Adrenal gland (tissue), 12 donors: Measurements from ENCODE around the gene ITPKA. TPM values are rescaled to one million over a fixed set of nuclear protein-coding genes. Genes with fewer than 3 reads are reported as not detected.

Experiments
- DNase-seq, 7 donors: peaks; one replicate each; pipeline ENCODE4 v3.0.0-alpha.2; 2019 to 2020
- H3K27ac ChIP-seq, 5 donors: fragments of 200-600 bp; sonication (generic) in 4 of 5; 1 replicate in 3 of 5; 2 replicates in 2 of 5; pipeline versions ENCODE4 v1.5.1 to v1.8.0; 2016 to 2020; ENCODE audit warnings: mild to moderate bottlenecking in 1 of 5
- H3K27me3 ChIP-seq: fragments of 200-600 bp; 2 replicates; pipeline ENCODE4 v1.8.0; 2021
- H3K36me3 ChIP-seq, 2 donors: fragments of 200-600 bp; replicated peaks in 1 of 2; 1 replicate in 1 of 2; 2 replicates in 1 of 2; pipeline versions ENCODE4 v1.5.1 to v1.8.0; 2018 to 2022
- H3K4me1 ChIP-seq, 2 donors: fragments of 200-600 bp; replicated peaks in 1 of 2; 1 replicate in 1 of 2; 2 replicates in 1 of 2; pipeline versions ENCODE4 v1.5.1 to v1.8.0; 2018 to 2021
- H3K4me3 ChIP-seq, 4 donors: fragments of 200-600 bp; sonication (generic) in 3 of 4; one replicate each; pipeline ENCODE4 v1.5.1; 2016 to 2018
- H3K9me3 ChIP-seq, 3 donors: fragments of 200-600 bp; sonication (generic) in 1 of 3; replicated peaks in 1 of 3; 1 replicate in 2 of 3; 2 replicates in 1 of 3; pipeline versions ENCODE4 v1.5.1 to v1.8.0; 2016 to 2021
- CTCF ChIP-seq, 6 experiments: fragments of 450-650 bp in 4 of 6; fragments of 200-600 bp in 2 of 6; sonication (generic) in 1 of 6; IDR thresholded peaks; 1 replicate in 5 of 6; 2 replicates in 1 of 6; pipeline versions ENCODE4 v1.5.1 to v1.8.0; 2016 to 2021; ENCODE audit warnings: antibody characterized with exemption in 6 of 6, mild to moderate bottlenecking in 2 of 6, moderate library complexity in 1 of 6
- POLR2A ChIP-seq, 2 donors: fragments of 450-650 bp; IDR thresholded peaks; one replicate each; pipeline ENCODE4 v1.6.1; 2017; ENCODE audit warnings: antibody characterized with exemption in 2 of 2, mild to moderate bottlenecking in 2 of 2, moderate library complexity in 1 of 2
- WGBS, 4 donors: extraction: QIAGEN DNeasy Blood & Tissue Kit in 2 of 4; methylation state at CpG; one replicate each; pipeline versions ENCODE4 v1.1.5 to v1.1.7; 2013 to 2017; 5-methylcytosine and 5-hydroxymethylcytosine counted together
- intact Hi-C, 2 donors: fragments of 100-400 bp; cut with DNase I; formaldehyde crosslinking; loops; one replicate each; pipeline versions ENCODE4 v1.14.1 to v1.15.0; 2022 to 2023
- polyA plus RNA-seq, 3 donors: library from polyadenylated mRNA; stranded (reverse); fragments of 200-250 nt in 2 of 3; fragments of 350-450 nt in 1 of 3; fragmentation: Illumina TruSeq in 1 of 3; extraction: RNeasy Lipid Tissue Mini Kit (QIAGEN cat#74804) in 1 of 3; gene quantifications; one replicate each; pipeline ENCODE4 v1.2.3, GENCODE V29; 2013 to 2014
- total RNA-seq, 9 donors: library from RNA; depleted of rRNA in 4 of 9; stranded (reverse); fragments of >200 nt in 4 of 9; fragments of 120-200 nt in 1 of 9; fragmentation: NEBNext Ultra II Directional in 1 of 9; extraction: Animal tissue kit (Norgen Biotek cat#: 25700) in 1 of 9; gene quantifications; one replicate each; pipeline versions ENCODE4 v1.1.0 to v1.2.4, GENCODE V29; 2013 to 2023
- donor health status: healthy with polysubstance abuse.
- donor health status: Bipolar disorder and iron deficiency.
- donor health status: DM: yes; HTN: yes; CAD: no.
- donor health status: DM: no; HTN: no; CAD: no.
- donor health status: DM: no; HTN: no; CAD: no.
- donor health status: DM: yes; HTN: yes; CAD: no.

ITPKA gene
- total and polyA plus RNA-seq, 12 donors: 0.73 to 33.0 (median 14.4) TPM

DNA sequence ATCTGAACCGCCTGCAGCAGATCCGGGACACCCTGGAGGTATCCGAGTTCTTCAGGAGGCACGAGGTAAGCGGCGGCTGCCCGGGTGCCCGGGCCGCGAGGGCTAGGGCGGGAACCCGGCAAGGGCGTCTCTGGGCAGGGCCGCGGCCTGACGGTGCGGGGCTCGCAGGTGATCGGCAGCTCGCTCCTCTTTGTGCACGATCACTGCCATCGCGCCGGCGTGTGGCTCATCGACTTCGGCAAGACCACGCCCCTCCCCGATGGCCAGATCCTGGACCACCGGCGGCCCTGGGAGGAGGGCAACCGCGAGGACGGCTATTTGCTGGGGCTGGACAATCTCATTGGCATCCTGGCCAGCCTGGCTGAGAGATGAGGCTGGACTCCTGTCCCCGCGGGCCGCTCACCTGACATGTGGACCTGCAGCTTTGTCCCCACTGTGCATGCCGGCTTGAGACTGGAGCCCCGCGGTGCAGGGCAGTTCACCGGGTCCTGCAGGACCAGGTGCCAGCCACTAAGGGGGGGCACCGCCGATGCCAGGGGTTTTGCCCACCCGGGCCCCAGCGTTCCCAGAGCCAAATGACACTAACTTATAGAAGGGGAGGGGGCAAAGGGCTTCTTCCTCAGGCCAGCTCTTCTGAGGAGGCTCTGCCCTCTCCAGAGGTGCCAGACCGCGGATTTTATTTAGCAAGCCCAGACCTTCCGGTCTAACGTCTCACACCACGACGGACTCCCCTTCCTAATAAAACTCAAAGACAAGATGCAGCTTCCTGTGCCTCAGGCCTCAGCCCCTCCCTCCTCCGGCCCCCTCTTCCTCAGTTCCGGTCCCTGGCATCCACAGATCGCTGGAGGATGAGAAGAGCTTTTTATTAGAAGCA is 9.4 kb downstream of the ITPKA start:
- no peaks in the 10 kb centered on the region for H3K9me3 ChIP-seq
- H3K4me3 ChIP-seq: no peak overlapping the region
- 49 to 64% (median 61%) methylated on average over 9 to 54 of the region's 54 CpGs for WGBS, 4 donors
- no peak for TF ChIP-seq CTCF (IDR thresholded peaks at IDR 0.05)
- no peak for TF ChIP-seq POLR2A (IDR thresholded peaks at IDR 0.05)
- intact Hi-C loops: no loop called here
- no peaks in the 10 kb centered on the region for H3K27me3 ChIP-seq
- no peaks in the 10 kb centered on the region for H3K36me3 ChIP-seq
- H3K4me1 ChIP-seq: peaks cover 0 to 16% of the 10 kb centered on the region in 2 donors
- no peak for DNase-seq
- H3K27ac ChIP-seq: no peak overlapping the region

- H3K4me3 ChIP-seq: no peak overlapping the region
- 80 to 82% (median 81%) methylated on average over 4 to 5 of the region's 5 CpGs; no CpG with 5 or more reads in 1 of the 4 donors for WGBS, 4 donors
- no peaks in the 10 kb centered on the region for H3K9me3 ChIP-seq
- H3K27ac ChIP-seq: no peak overlapping the region
- no peak for TF ChIP-seq POLR2A (IDR thresholded peaks at IDR 0.05)
- no peak for TF ChIP-seq CTCF (IDR thresholded peaks at IDR 0.05)
- H3K4me1 ChIP-seq: peaks cover 0 to 16% of the 10 kb centered on the region in 2 donors
- intact Hi-C loops: no loop called here
- no peaks in the 10 kb centered on the region for H3K36me3 ChIP-seq
- H3K27me3 ChIP-seq: no peaks in the 10 kb centered on the region
- DNase-seq: no peak
Observed at GRCh38 chr15:41503669-41504010, 10.0 kb downstream of the ITPKA start.

- TF ChIP-seq CTCF (IDR thresholded peaks at IDR 0.05): no peak
- no peak for TF ChIP-seq POLR2A (IDR thresholded peaks at IDR 0.05)
- no peaks in the 10 kb centered on the region for H3K9me3 ChIP-seq
- intact Hi-C loops: no loop called here
- H3K4me1 ChIP-seq: peaks cover 0 to 16% of the 10 kb centered on the region in 2 donors
- no peaks in the 10 kb centered on the region for H3K36me3 ChIP-seq
- H3K4me3 ChIP-seq: no peak overlapping the region
- no peak overlapping the region for H3K27ac ChIP-seq
- DNase-seq: no peak
- WGBS, 4 donors: 94 to 100% (median 96%) methylated on average over 3 to 13 of the region's 13 CpGs
- no peaks in the 10 kb centered on the region for H3K27me3 ChIP-seq
Observed at GRCh38 chr15:41504751-41505492, 11.2 kb downstream of the ITPKA start.

DNA sequence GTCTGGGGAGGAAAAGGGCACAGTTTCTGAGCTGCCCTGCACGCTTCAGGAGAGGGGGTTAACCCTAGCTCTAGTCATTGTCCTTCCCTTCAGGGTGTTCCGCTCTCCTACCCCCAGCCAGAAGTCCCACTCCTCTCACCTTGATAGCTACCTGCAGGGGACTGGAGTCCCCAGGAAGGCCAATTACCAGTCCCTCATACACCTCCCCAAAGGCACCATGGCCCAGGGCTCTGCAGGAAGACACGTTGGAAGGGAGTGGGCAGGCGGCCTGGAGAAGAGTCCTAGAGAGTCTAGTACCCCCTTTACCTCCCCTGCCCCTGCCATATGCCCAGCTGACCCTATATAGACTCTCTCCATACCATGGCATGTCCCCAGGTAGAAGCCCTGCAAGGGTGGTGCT is 12.1 kb downstream of the ITPKA start:
- intact Hi-C loops: no loop called here
- no peaks in the 10 kb centered on the region for H3K9me3 ChIP-seq
- 92 to 97% (median 97%) methylated on average over 4 of the region's 4 CpGs; no CpG with 5 or more reads in 1 of the 4 donors for WGBS, 4 donors
- TF ChIP-seq POLR2A (IDR thresholded peaks at IDR 0.05): no peak
- H3K36me3 ChIP-seq: no peaks in the 10 kb centered on the region
- DNase-seq: no peak
- H3K4me1 ChIP-seq: peaks cover 0 to 16% of the 10 kb centered on the region in 2 donors
- H3K27me3 ChIP-seq: no peaks in the 10 kb centered on the region
- no peak overlapping the region for H3K27ac ChIP-seq
- no peak overlapping the region for H3K4me3 ChIP-seq
